ENCODE results near the gene IL6. TPM values are rescaled to one million over a fixed set of nuclear protein-coding genes. Genes with fewer than 3 reads are reported as not detected.
"Not testable (repeated sequence)": the region's sequence is repeated elsewhere in the genome, so short reads cannot be mapped to it uniquely, and the experiment has no call there.

Gene IL6
- total and polyA plus RNA-seq, 10 of the 15 experiments (the other 5 are each of a cell fraction or from before 2014, with no cell fraction given), result not detected

GRCh38 chr7:22704722-22705121 lies 22.3 kb upstream of the IL6 start:
- H3K27me3 ChIP-seq (replicated peaks in 1 of 2; ENCODE audit: control insufficient read depth in 2 of 2, insufficient read depth in 2 of 2, low read length in 1 of 2); DNase-seq (ENCODE audit: low read depth, low spot score); in situ Hi-C loops (cut with MboI); H3K4me3 ChIP-seq; H4K20me1 ChIP-seq (ENCODE audit: control insufficient read depth, insufficient read depth); POLR2A ChIA-PET; H3K4me1 ChIP-seq (ENCODE audit: control insufficient read depth, insufficient read depth, low read length); ATAC-seq; H2AFZ ChIP-seq (ENCODE audit: control insufficient read depth, low read depth, low read length); intact Hi-C loops (cut with micrococcal nuclease; ENCODE audit: unreplicated experiment); H3K9me3 ChIP-seq (replicated peaks; ENCODE audit: control insufficient read depth, insufficient read depth, low read length); BruUV-seq (replicated peaks); SMC1A ChIA-PET (ENCODE audit: uncharacterized antibody, unreplicated experiment); H3K27ac ChIP-seq (ENCODE audit: control insufficient read depth, insufficient read depth); RAD21 ChIA-PET (ENCODE audit: unreplicated experiment); H3K9ac ChIP-seq (ENCODE audit: control insufficient read depth, insufficient read depth, low read length); H3K79me2 ChIP-seq (ENCODE audit: control insufficient read depth, insufficient read depth, low read length); H3K36me3 ChIP-seq (ENCODE audit: control insufficient read depth in 2 of 2, insufficient read depth in 2 of 2, low read length in 1 of 2); H3K4me2 ChIP-seq (ENCODE audit: control insufficient read depth, insufficient read depth): not testable (repeated sequence)
- FAIRE-seq, result peak; percentile 13
- WGBS (ENCODE audit: insufficient coverage, insufficient replicate concordance, low lambda C conversion rate, missing lambda C conversion rate), result 53% methylated on average over 6 of the region's 6 CpGs
- CTCF ChIA-PET, result interaction anchor here (0.6 kb wide), 1 partner anchor 1934 kb away, joined by 3 read pairs; no protein-coding TSS in a partner anchor

GRCh38 chr7:22705874-22706273 lies 21.1 kb upstream of the IL6 start:
- H3K4me3 ChIP-seq; ATAC-seq; POLR2A ChIA-PET; H3K36me3 ChIP-seq (ENCODE audit: control insufficient read depth in 2 of 2, insufficient read depth in 2 of 2, low read length in 1 of 2); H3K27me3 ChIP-seq (replicated peaks in 1 of 2; ENCODE audit: control insufficient read depth in 2 of 2, insufficient read depth in 2 of 2, low read length in 1 of 2); H3K4me2 ChIP-seq (ENCODE audit: control insufficient read depth, insufficient read depth); H3K79me2 ChIP-seq (ENCODE audit: control insufficient read depth, insufficient read depth, low read length); H2AFZ ChIP-seq (ENCODE audit: control insufficient read depth, low read depth, low read length); RAD21 ChIA-PET (ENCODE audit: unreplicated experiment); DNase-seq (ENCODE audit: low read depth, low spot score); H3K4me1 ChIP-seq (ENCODE audit: control insufficient read depth, insufficient read depth, low read length); SMC1A ChIA-PET (ENCODE audit: uncharacterized antibody, unreplicated experiment); FAIRE-seq; H3K9me3 ChIP-seq (replicated peaks; ENCODE audit: control insufficient read depth, insufficient read depth, low read length); H4K20me1 ChIP-seq (ENCODE audit: control insufficient read depth, insufficient read depth); BruUV-seq (replicated peaks); intact Hi-C loops (cut with micrococcal nuclease; ENCODE audit: unreplicated experiment); in situ Hi-C loops (cut with MboI); H3K27ac ChIP-seq (ENCODE audit: control insufficient read depth, insufficient read depth); CTCF ChIA-PET; H3K9ac ChIP-seq (ENCODE audit: control insufficient read depth, insufficient read depth, low read length): not testable (repeated sequence)
- 58% methylated on average over 7 of the region's 7 CpGs for WGBS (ENCODE audit: insufficient coverage, insufficient replicate concordance, low lambda C conversion rate, missing lambda C conversion rate)

- SMC1A ChIA-PET (ENCODE audit: uncharacterized antibody, unreplicated experiment); POLR2A ChIA-PET; BruUV-seq (replicated peaks); CTCF ChIA-PET; H4K20me1 ChIP-seq (ENCODE audit: control insufficient read depth, insufficient read depth); H3K4me3 ChIP-seq; H2AFZ ChIP-seq (ENCODE audit: control insufficient read depth, low read depth, low read length); H3K27me3 ChIP-seq (replicated peaks in 1 of 2; ENCODE audit: control insufficient read depth in 2 of 2, insufficient read depth in 2 of 2, low read length in 1 of 2); RAD21 ChIA-PET (ENCODE audit: unreplicated experiment); intact Hi-C loops (cut with micrococcal nuclease; ENCODE audit: unreplicated experiment); DNase-seq (ENCODE audit: low read depth, low spot score); H3K4me1 ChIP-seq (ENCODE audit: control insufficient read depth, insufficient read depth, low read length); H3K4me2 ChIP-seq (ENCODE audit: control insufficient read depth, insufficient read depth); H3K36me3 ChIP-seq (ENCODE audit: control insufficient read depth in 2 of 2, insufficient read depth in 2 of 2, low read length in 1 of 2); ATAC-seq; in situ Hi-C loops (cut with MboI); H3K9me3 ChIP-seq (replicated peaks; ENCODE audit: control insufficient read depth, insufficient read depth, low read length); H3K79me2 ChIP-seq (ENCODE audit: control insufficient read depth, insufficient read depth, low read length); H3K9ac ChIP-seq (ENCODE audit: control insufficient read depth, insufficient read depth, low read length); H3K27ac ChIP-seq (ENCODE audit: control insufficient read depth, insufficient read depth); FAIRE-seq: not testable (repeated sequence)
- WGBS (ENCODE audit: insufficient coverage, insufficient replicate concordance, low lambda C conversion rate, missing lambda C conversion rate), result 36% methylated on average over 6 of the region's 6 CpGs
Observed at GRCh38 chr7:22707026-22707691, 19.8 kb upstream of the IL6 start.

- DNase-seq (ENCODE audit: low read depth, low spot score); SMC1A ChIA-PET (ENCODE audit: uncharacterized antibody, unreplicated experiment); H3K9me3 ChIP-seq (replicated peaks; ENCODE audit: control insufficient read depth, insufficient read depth, low read length); H4K20me1 ChIP-seq (ENCODE audit: control insufficient read depth, insufficient read depth); ATAC-seq; H3K27me3 ChIP-seq (replicated peaks in 1 of 2; ENCODE audit: control insufficient read depth in 2 of 2, insufficient read depth in 2 of 2, low read length in 1 of 2); H3K9ac ChIP-seq (ENCODE audit: control insufficient read depth, insufficient read depth, low read length); H3K4me2 ChIP-seq (ENCODE audit: control insufficient read depth, insufficient read depth); H3K4me1 ChIP-seq (ENCODE audit: control insufficient read depth, insufficient read depth, low read length); in situ Hi-C loops (cut with MboI); FAIRE-seq; CTCF ChIA-PET; H3K27ac ChIP-seq (ENCODE audit: control insufficient read depth, insufficient read depth); H3K4me3 ChIP-seq; BruUV-seq (replicated peaks); H3K36me3 ChIP-seq (ENCODE audit: control insufficient read depth in 2 of 2, insufficient read depth in 2 of 2, low read length in 1 of 2); intact Hi-C loops (cut with micrococcal nuclease; ENCODE audit: unreplicated experiment); H2AFZ ChIP-seq (ENCODE audit: control insufficient read depth, low read depth, low read length); RAD21 ChIA-PET (ENCODE audit: unreplicated experiment); H3K79me2 ChIP-seq (ENCODE audit: control insufficient read depth, insufficient read depth, low read length); POLR2A ChIA-PET: not testable (repeated sequence)
- 76% methylated on average over 3 of the region's 4 CpGs for WGBS (ENCODE audit: insufficient coverage, insufficient replicate concordance, low lambda C conversion rate, missing lambda C conversion rate)
Observed at GRCh38 chr7:22708214-22708613, 18.8 kb upstream of the IL6 start.
